Thoracic aorta (tissue), 2 donors: ENCODE measurements around the gene IFIT3. TPM values are rescaled to one million over a fixed set of nuclear protein-coding genes. Genes with fewer than 3 reads are reported as not detected.
A peak's percentile ranks its signal among the peaks of the same experiment; 100 is the strongest.

Experiments
- ATAC-seq: fragments of 150-250 bp; one replicate; pipeline ENCODE4 v1.8.0; 2017; ENCODE audit warnings: low read depth; ENCODE audit not compliant: insufficient number of reproducible peaks, low FRiP score
- DNase-seq: peaks from one replicate; pipeline ENCODE4 v3.0.0-alpha.2; 2020; ENCODE audit warnings: low spot score
- H3K27ac ChIP-seq, 2 donors: fragments of 200-600 bp; sonication (generic); 1 replicate in 1 of 2; 2 replicates in 1 of 2; pipeline ENCODE4 v1.5.1; 2016; ENCODE audit warnings: mild to moderate bottlenecking in 2 of 2, moderate library complexity in 2 of 2
- H3K27me3 ChIP-seq: fragments of 200-600 bp; sonication (generic); replicated peaks from 2 replicates; pipeline ENCODE4 v1.6.0; 2016; ENCODE audit warnings: mild to moderate bottlenecking; ENCODE audit not compliant: insufficient read depth
- H3K36me3 ChIP-seq: fragments of 200-600 bp; sonication (generic); one replicate; pipeline ENCODE4 v1.5.1; 2016
- H3K4me1 ChIP-seq, 2 donors: fragments of 200-600 bp; sonication (generic); 1 replicate in 1 of 2; 2 replicates in 1 of 2; pipeline versions ENCODE4 v1.5.1 to v1.6.0; 2016; ENCODE audit warnings: low read depth in 2 of 2, mild to moderate bottlenecking in 1 of 2; ENCODE audit not compliant: control insufficient read depth in 1 of 2
- H3K4me3 ChIP-seq: fragments of 200-600 bp; sonication (generic); 2 replicates; pipeline ENCODE4 v1.5.1; 2016; ENCODE audit warnings: mild to moderate bottlenecking
- H3K9me3 ChIP-seq: fragments of 200-600 bp; sonication (generic); 2 replicates; pipeline ENCODE4 v1.5.1; 2016
- total RNA-seq, 2 donors: library from RNA; depleted of rRNA; stranded (reverse); fragments of >200 nt; gene quantifications; one replicate each; pipeline versions ENCODE4 v1.1.0 to v1.2.3, GENCODE V29; 2016
- TF ChIP-seq, protein P1 (sequence below): fragments of 200-600 bp; sonication (generic); IDR thresholded peaks from one replicate; pipeline ENCODE4 v1.5.1; 2019; ENCODE audit warnings: antibody characterized with exemption

Gene IFIT3
- total RNA-seq, 2 donors from 2014 or later: 9.6 to 22.7 TPM

DNA sequence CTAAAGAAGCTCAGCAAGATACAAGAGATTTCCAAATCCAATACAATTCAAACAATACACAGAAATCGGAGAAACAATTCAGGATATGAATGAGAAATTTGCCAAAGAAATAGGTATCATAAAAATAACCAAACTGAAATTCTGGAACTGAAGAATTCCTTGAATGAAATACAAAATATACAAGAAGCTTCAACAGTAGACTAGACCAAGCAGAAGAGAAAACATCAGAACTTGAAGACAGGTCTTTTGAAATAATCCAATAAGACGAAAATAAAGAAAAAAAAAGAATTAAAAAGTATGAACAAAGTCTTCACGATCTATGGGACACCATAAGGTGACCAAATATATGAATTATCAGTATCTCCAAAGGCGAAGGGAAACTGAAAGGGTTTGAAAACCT, 28.8 kb upstream of the IFIT3 start:
- no peaks in the 10 kb centered on the region for H3K36me3 ChIP-seq
- H3K9me3 ChIP-seq: no peaks in the 10 kb centered on the region
- H3K27ac ChIP-seq: no peak overlapping the region
- H3K4me1 ChIP-seq: peaks cover 34 to 43% of the 10 kb centered on the region in 2 donors
- TF ChIP-seq, protein P1, sequence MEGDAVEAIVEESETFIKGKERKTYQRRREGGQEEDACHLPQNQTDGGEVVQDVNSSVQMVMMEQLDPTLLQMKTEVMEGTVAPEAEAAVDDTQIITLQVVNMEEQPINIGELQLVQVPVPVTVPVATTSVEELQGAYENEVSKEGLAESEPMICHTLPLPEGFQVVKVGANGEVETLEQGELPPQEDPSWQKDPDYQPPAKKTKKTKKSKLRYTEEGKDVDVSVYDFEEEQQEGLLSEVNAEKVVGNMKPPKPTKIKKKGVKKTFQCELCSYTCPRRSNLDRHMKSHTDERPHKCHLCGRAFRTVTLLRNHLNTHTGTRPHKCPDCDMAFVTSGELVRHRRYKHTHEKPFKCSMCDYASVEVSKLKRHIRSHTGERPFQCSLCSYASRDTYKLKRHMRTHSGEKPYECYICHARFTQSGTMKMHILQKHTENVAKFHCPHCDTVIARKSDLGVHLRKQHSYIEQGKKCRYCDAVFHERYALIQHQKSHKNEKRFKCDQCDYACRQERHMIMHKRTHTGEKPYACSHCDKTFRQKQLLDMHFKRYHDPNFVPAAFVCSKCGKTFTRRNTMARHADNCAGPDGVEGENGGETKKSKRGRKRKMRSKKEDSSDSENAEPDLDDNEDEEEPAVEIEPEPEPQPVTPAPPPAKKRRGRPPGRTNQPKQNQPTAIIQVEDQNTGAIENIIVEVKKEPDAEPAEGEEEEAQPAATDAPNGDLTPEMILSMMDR: no peak
- ATAC-seq (no peak), DNase-seq (no peak)
- no peak overlapping the region for H3K4me3 ChIP-seq
- H3K27me3 ChIP-seq: no peaks in the 10 kb centered on the region

GRCh38 chr10:89301232-89301631, 26.6 kb upstream of the IFIT3 start:
- no peaks in the 10 kb centered on the region for H3K9me3 ChIP-seq
- ATAC-seq: no peak
- peak overlapping the region; percentile 77 for H3K4me3 ChIP-seq
- H3K27me3 ChIP-seq: no peaks in the 10 kb centered on the region
- peak overlapping the region; percentile 83 to 90 for H3K27ac ChIP-seq
- peaks cover 23 to 33% of the 10 kb centered on the region in 2 donors for H3K4me1 ChIP-seq
- TF ChIP-seq, protein P1: no peak
- DNase-seq: no peak
- H3K36me3 ChIP-seq: no peaks in the 10 kb centered on the region

- peaks cover 19 to 30% of the 10 kb centered on the region in 2 donors for H3K4me1 ChIP-seq
- TF ChIP-seq, protein P1: no peak
- H3K4me3 ChIP-seq: peak within 1 kb of the TSS; percentile 77
- peak; percentile 44 for ATAC-seq
- no peaks in the 10 kb centered on the region for H3K27me3 ChIP-seq
- DNase-seq: no peak
- H3K36me3 ChIP-seq: no peaks in the 10 kb centered on the region
- H3K9me3 ChIP-seq: no peaks in the 10 kb centered on the region
- H3K27ac ChIP-seq: peak within 1 kb of the TSS; percentile 83 to 90
Measured at GRCh38 chr10:89301721-89302445, 25.9 kb upstream of the IFIT3 start, which contains the start of gene IFIT2. Gene IFIT2, plus strand, starts transcription at chr10:89302046. Its CDS starts 78 bp downstream, at chr10:89302124.

- no peaks in the 10 kb centered on the region for H3K9me3 ChIP-seq
- no peaks in the 10 kb centered on the region for H3K27me3 ChIP-seq
- peak overlapping the region; percentile 83 to 90 for H3K27ac ChIP-seq
- no peaks in the 10 kb centered on the region for H3K36me3 ChIP-seq
- DNase-seq (no peak), ATAC-seq (no peak)
- H3K4me1 ChIP-seq: peaks cover 21 to 36% of the 10 kb centered on the region in 2 donors
- TF ChIP-seq, protein P1: no peak
- H3K4me3 ChIP-seq: peak overlapping the region; percentile 77
Measured at GRCh38 chr10:89302625-89303024, 25.2 kb upstream of the IFIT3 start.

- Histone ChIP-seq H3K4me3 (peak overlapping the region; percentile 77), H3K9me3 (no peaks in the 10 kb centered on the region), H3K4me1 (peaks cover 21 to 36% of the 10 kb centered on the region in 2 donors), H3K27ac (peak overlapping the region in 1 of 2 donors; percentile 90), H3K27me3 (no peaks in the 10 kb centered on the region), H3K36me3 (no peaks in the 10 kb centered on the region)
- ATAC-seq: no peak
- DNase-seq: no peak
- TF ChIP-seq, protein P1: no peak
Measured at GRCh38 chr10:89303161-89303560, 24.6 kb upstream of the IFIT3 start.
